GM23338 (cell line): Measurements from ENCODE around the gene CHCHD3. TPM values are rescaled to one million over a fixed set of nuclear protein-coding genes. Genes with fewer than 3 reads are reported as not detected.

Experiments
- ATAC-seq: fragments of 200-7000 bp; cut with Tn5 transposase; 3 replicates; pipeline ENCODE4 v1.9.1; 2020
- DNase-seq: peaks from one replicate; pipeline ENCODE4 v3.0.0-alpha.2; 2015; ENCODE audit warnings: low spot score
- H2AFZ ChIP-seq: fragments of 200-600 bp; sonication (generic); 2 replicates; pipeline ENCODE4 v1.8.0; 2016; ENCODE audit warnings: antibody characterized with exemption, mild to moderate bottlenecking, moderate library complexity
- H3F3A ChIP-seq: fragments of 200-600 bp; sonication (generic); replicated peaks from 2 replicates; pipeline ENCODE4 v1.8.0; 2017; ENCODE audit warnings: antibody characterized with exemption, mixed run types, low read depth
- H3K27ac ChIP-seq: fragments of 200-600 bp; sonication (generic); 2 replicates; pipeline ENCODE4 v1.6.1; 2016; ENCODE audit warnings: low read depth
- H3K27me3 ChIP-seq: fragments of 200-600 bp; sonication (generic); 2 replicates; pipeline ENCODE4 v1.8.0; 2016; ENCODE audit warnings: mild to moderate bottlenecking, mixed run types, moderate library complexity; ENCODE audit not compliant: insufficient read depth
- H3K36me3 ChIP-seq: fragments of 200-600 bp; sonication (generic); 2 replicates; pipeline ENCODE4 v1.8.0; 2016; ENCODE audit warnings: mild to moderate bottlenecking; ENCODE audit not compliant: insufficient read depth
- H3K4me1 ChIP-seq: fragments of 200-600 bp; sonication (generic); 2 replicates; pipeline ENCODE4 v1.8.0; 2016; ENCODE audit warnings: mild to moderate bottlenecking, moderate library complexity; ENCODE audit not compliant: insufficient read depth
- H3K4me2 ChIP-seq: fragments of 200-600 bp; sonication (generic); 2 replicates; pipeline ENCODE4 v1.7.1; 2017; ENCODE audit warnings: mixed run types
- H3K4me3 ChIP-seq: fragments of 200-600 bp; sonication (generic); 2 replicates; pipeline ENCODE4 v1.6.1; 2016; ENCODE audit warnings: mixed run types
- H3K79me2 ChIP-seq: fragments of 200-600 bp; sonication (generic); replicated peaks from 2 replicates; pipeline ENCODE4 v1.8.0; 2017; ENCODE audit warnings: mild to moderate bottlenecking; ENCODE audit not compliant: insufficient read depth
- H3K9me2 ChIP-seq: fragments of 200-600 bp; sonication (generic); 2 replicates; pipeline ENCODE4 v1.8.0; 2017; ENCODE audit not compliant: insufficient read depth
- H4K20me1 ChIP-seq: fragments of 200-600 bp; sonication (generic); replicated peaks from 2 replicates; pipeline ENCODE4 v1.8.0; 2017; ENCODE audit warnings: mild to moderate bottlenecking; ENCODE audit not compliant: insufficient read depth
- H3K27ac Mint-ChIP-seq: 2 replicates; pipeline ENCODE4 v1.8.0; 2020; ENCODE audit warnings: inconsistent platforms, mild to moderate bottlenecking, moderate library complexity, mixed read lengths
- H3K27me3 Mint-ChIP-seq: 3 replicates; pipeline ENCODE4 v1.8.0; 2022; ENCODE audit warnings: low read depth, mild to moderate bottlenecking, moderate library complexity, mixed read lengths, inconsistent platforms; ENCODE audit not compliant: insufficient read depth, poor library complexity
- H3K36me3 Mint-ChIP-seq: 3 replicates; pipeline ENCODE4 v1.8.0; 2021; ENCODE audit warnings: low read depth, mild to moderate bottlenecking, inconsistent platforms, moderate library complexity, mixed read lengths
- H3K4me1 Mint-ChIP-seq: 3 replicates; pipeline ENCODE4 v1.8.0; 2020; ENCODE audit warnings: mild to moderate bottlenecking, inconsistent platforms, mixed read lengths
- H3K4me3 Mint-ChIP-seq: 3 replicates; pipeline ENCODE4 v1.8.0; 2021; ENCODE audit warnings: moderate library complexity, mild to moderate bottlenecking, inconsistent platforms, mixed read lengths
- H3K9me3 Mint-ChIP-seq: 3 replicates; pipeline ENCODE4 v1.8.0; 2020; ENCODE audit warnings: moderate library complexity, mild to moderate bottlenecking, inconsistent platforms, mixed read lengths
- CREB1 ChIP-seq: fragments of 250-450 bp; sonication (Bioruptor Pico); IDR thresholded peaks from 2 replicates; pipeline ENCODE4 v1.5.0; 2020; ENCODE audit warnings: low read depth, mild to moderate bottlenecking, moderate library complexity
- CTCF ChIP-seq, 2 experiments: fragments of 200-600 bp in 1 of 2; sonication (generic) in 1 of 2; conservative IDR thresholded peaks; 2 replicates each; pipeline versions ENCODE4 v1.5.1 to v1.6.1; 2016 to 2017; ENCODE audit warnings: antibody characterized with exemption in 2 of 2, low read depth in 2 of 2, mild to moderate bottlenecking in 2 of 2, moderate library complexity in 1 of 2
- ETS1 ChIP-seq: IDR thresholded peaks from 2 replicates; pipeline ENCODE4 v1.6.1; 2016; ENCODE audit warnings: antibody characterized with exemption
- EZH2 ChIP-seq: fragments of 200-600 bp; sonication (generic); IDR thresholded peaks from one replicate; pipeline ENCODE4 v1.8.0; 2017; ENCODE audit warnings: antibody characterized with exemption, mild to moderate bottlenecking, low read depth; ENCODE audit not compliant: unreplicated experiment
- EZH2phosphoT487 ChIP-seq: fragments of 200-600 bp; sonication (generic); IDR thresholded peaks from one replicate; pipeline ENCODE4 v1.8.1; 2018; ENCODE audit warnings: antibody characterized with exemption; ENCODE audit not compliant: unreplicated experiment
- JUNB ChIP-seq: IDR thresholded peaks from one replicate; pipeline ENCODE4 v1.6.1; 2016; ENCODE audit warnings: antibody characterized with exemption; ENCODE audit not compliant: unreplicated experiment
- NANOG ChIP-seq: IDR thresholded peaks from 2 replicates; pipeline ENCODE4 v1.6.1; 2016; ENCODE audit warnings: antibody characterized with exemption, borderline replicate concordance
- POLR2AphosphoS5 ChIP-seq: IDR thresholded peaks from 2 replicates; pipeline ENCODE4 v1.6.1; 2016; ENCODE audit warnings: antibody characterized with exemption, low read depth
- REST ChIP-seq: IDR thresholded peaks from one replicate; pipeline ENCODE4 v1.6.1; 2018; ENCODE audit warnings: antibody characterized with exemption; ENCODE audit not compliant: unreplicated experiment
- STAT1 ChIP-seq: IDR thresholded peaks from one replicate; pipeline ENCODE4 v1.6.1; 2016; ENCODE audit warnings: antibody characterized with exemption; ENCODE audit not compliant: unreplicated experiment
- ZNF114 ChIP-seq: fragments of 250-450 bp; sonication (Bioruptor Pico); IDR thresholded peaks from 2 replicates; pipeline ENCODE4 v1.5.0; 2020; ENCODE audit warnings: mild to moderate bottlenecking, moderate library complexity
- ZNF331 ChIP-seq: fragments of 250-450 bp; sonication (Bioruptor Pico); IDR thresholded peaks from 2 replicates; pipeline ENCODE4 v1.5.0; 2020; ENCODE audit warnings: low read depth, mild to moderate bottlenecking, moderate library complexity
- ZNF462 ChIP-seq: fragments of 250-450 bp; sonication (Bioruptor Pico); IDR thresholded peaks from 2 replicates; pipeline ENCODE4 v1.5.0; 2020; ENCODE audit warnings: mild to moderate bottlenecking, moderate library complexity
- polyA plus RNA-seq: library from polyadenylated mRNA; unstranded; fragments of >200 nt; fragmentation: Nextera tagmentation; extraction: Ambion mirVana; gene quantifications from 2 replicates; pipeline ENCODE4 v1.2.1, GENCODE V29; 2016
- total RNA-seq: library from RNA; depleted of rRNA; stranded (reverse); fragments of >200 nt; shearing (Covaris generic); gene quantifications from 2 replicates; pipeline ENCODE4 v1.2.3, GENCODE V29; 2014

Gene CHCHD3
- total and polyA plus RNA-seq, 2 experiments from 2014 or later: 107 to 131 TPM

GRCh38 chr7:132947011-132947410, 134.9 kb downstream of the CHCHD3 start:
- H3K27ac ChIP-seq: no peak overlapping the region
- no peaks in the 10 kb centered on the region for H3K27me3 ChIP-seq
- peaks cover 7% of the 10 kb centered on the region; the same call in 1 of the 2 replicates for H3K79me2 ChIP-seq

More at GRCh38 chr7:132947011-132947410, 134.9 kb downstream of the CHCHD3 start:
- no peak for DNase-seq
- H3K9me2 ChIP-seq: no peaks in the 10 kb centered on the region
- Mint-ChIP-seq H3K27me3 (no peaks in the 10 kb centered on the region), H3K4me1 (peaks cover 7% of the 10 kb centered on the region; the same call in 2 of the 3 replicates), H3K9me3 (no peaks in the 10 kb centered on the region), H3K27ac (no peak overlapping the region), H3K36me3 (no peaks in the 10 kb centered on the region), H3K4me3 (no peak overlapping the region)
- no peaks in the 10 kb centered on the region; the same call in 1 of the 2 replicates for H3K36me3 ChIP-seq
- H3K4me2 ChIP-seq: no peak overlapping the region
- H3K4me1 ChIP-seq: no peaks in the 10 kb centered on the region
- H4K20me1 ChIP-seq: peaks cover 16% of the 10 kb centered on the region
- ATAC-seq: no peak
- TF ChIP-seq ZNF462 (CRISPR knock-in tag) (no peak), JUNB (no peak), CREB1 (no peak), POLR2AphosphoS5 (no peak), ETS1 (no peak), EZH2phosphoT487 (no peak), EZH2 (no peak), NANOG (no peak), ZNF331 (CRISPR knock-in tag) (no peak), STAT1 (no peak), CTCF (conservative IDR thresholded peaks at IDR 0.05; ENCODE audit: low read depth in 2 of 2) (no peak), REST (no peak), ZNF114 (CRISPR knock-in tag) (no peak)
- no peak overlapping the region for H3K4me3 ChIP-seq
- no peak overlapping the region for H2AFZ ChIP-seq
- no peaks in the 10 kb centered on the region for H3F3A ChIP-seq
